Upper lobe of left lung (tissue), 6 donors: ENCODE measurements around the gene TAF1D. TPM values are rescaled to one million over a fixed set of nuclear protein-coding genes. Genes with fewer than 3 reads are reported as not detected.
A peak's percentile ranks its signal among the peaks of the same experiment; 100 is the strongest.

Experiments
- ATAC-seq, 2 donors: fragments of 200-7000 bp; cut with Tn5 transposase; one replicate each; pipeline ENCODE4 v1.9.1; 2022; ENCODE audit warnings: mild to moderate bottlenecking in 2 of 2, moderate library complexity in 2 of 2; ENCODE audit not compliant: low FRiP score in 2 of 2
- DNase-seq, 2 donors: peaks; one replicate each; pipeline ENCODE4 v3.0.0-alpha.2; 2019 to 2020
- H3K27ac ChIP-seq, 4 donors: fragments of 200-600 bp; sonication (generic); one replicate each; pipeline ENCODE4 v1.5.1; 2016 to 2019
- H3K27me3 ChIP-seq, 4 donors: fragments of 200-600 bp; sonication (generic); one replicate each; pipeline ENCODE4 v1.5.1; 2017 to 2019
- H3K36me3 ChIP-seq, 4 donors: fragments of 200-600 bp; sonication (generic); one replicate each; pipeline ENCODE4 v1.5.1; 2016 to 2019
- H3K4me1 ChIP-seq, 4 donors: fragments of 200-600 bp; sonication (generic); one replicate each; pipeline ENCODE4 v1.5.1; 2018 to 2019
- H3K4me3 ChIP-seq, 4 donors: fragments of 200-600 bp; sonication (generic); one replicate each; pipeline ENCODE4 v1.5.1; 2017 to 2019; ENCODE audit warnings: mild to moderate bottlenecking in 2 of 4, moderate library complexity in 1 of 4
- H3K9me3 ChIP-seq, 4 donors: fragments of 200-600 bp; sonication (generic); one replicate each; pipeline ENCODE4 v1.5.1; 2018 to 2019
- EP300 ChIP-seq, 4 donors: sonication (generic); formaldehyde crosslinking; IDR thresholded peaks; one replicate each; pipeline ENCODE4 v1.5.1; 2017; ENCODE audit warnings: antibody characterized with exemption in 4 of 4, control low read depth in 2 of 4
- POLR2A ChIP-seq, 4 donors: fragments of 450-650 bp; IDR thresholded peaks; one replicate each; pipeline ENCODE4 v1.5.1; 2016 to 2017; ENCODE audit warnings: antibody characterized with exemption in 4 of 4, mild to moderate bottlenecking in 2 of 4
- POLR2AphosphoS5 ChIP-seq, 2 donors: sonication (generic); formaldehyde crosslinking; IDR thresholded peaks; one replicate each; pipeline ENCODE4 v1.5.1; 2017; ENCODE audit warnings: antibody characterized with exemption in 2 of 2
- whole genome bisulfite sequencing, 2 donors: methylation state at CpG; one replicate each; pipeline ENCODE4 v1.1.5; 2017 to 2018; 5-methylcytosine and 5-hydroxymethylcytosine counted together
- total RNA-seq, 6 donors: library from RNA; depleted of rRNA in 4 of 6; stranded (reverse); fragments of >200 nt in 4 of 6; gene quantifications; one replicate each; pipeline versions ENCODE4 v1.1.0 to v1.2.1, GENCODE V29; 2016 to 2021
- TF ChIP-seq, protein P1 (sequence below), 6 experiments: fragments of 450-650 bp in 4 of 6; fragments of 200-600 bp in 2 of 6; sonication (generic) in 2 of 6; IDR thresholded peaks; one replicate each; pipeline ENCODE4 v1.5.1; 2016 to 2019; ENCODE audit warnings: antibody characterized with exemption in 6 of 6
- donor health status: DM: no; HTN: no; CAD: no; lungs with moderate emphysema.
- donor health status: DM: no; HTN: yes; CAD: no; lungs with severe emphysema.

TAF1D gene
- total RNA-seq, 6 donors from 2014 or later: 70.5 to 195 (median 88.5) TPM

DNA sequence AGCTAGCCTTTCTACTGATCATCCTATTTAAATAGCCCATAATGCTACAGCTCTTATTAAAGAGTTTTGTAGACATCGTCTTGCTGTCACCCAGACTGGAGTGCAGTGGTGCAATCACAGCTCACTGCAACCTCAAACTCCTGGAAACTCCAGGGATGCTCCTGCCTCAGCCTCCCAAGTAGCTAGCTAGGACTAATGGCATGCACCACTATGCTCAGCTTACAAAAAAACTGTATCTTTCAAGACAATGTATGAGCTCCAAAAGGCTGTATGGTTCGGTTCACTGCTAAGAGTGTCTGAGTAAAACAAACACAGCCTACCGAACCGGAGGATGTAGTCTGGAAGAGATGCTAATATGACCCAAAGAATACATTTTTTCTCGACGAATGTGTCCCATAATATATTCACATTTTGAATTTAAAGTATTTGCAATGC is 2.6 kb downstream of the TAF1D start:
- Histone ChIP-seq H3K4me3 (peak overlapping the region in 1 of 4 donors; percentile 78), H3K9me3 (no peaks in the 10 kb centered on the region), H3K27me3 (no peaks in the 10 kb centered on the region), H3K27ac (no peak overlapping the region), H3K4me1 (peaks cover 31 to 68% (median 40%) of the 10 kb centered on the region in 4 donors), H3K36me3 (peaks cover 28 to 57% (median 31%) of the 10 kb centered on the region in 4 donors)
- WGBS, 2 donors: 44 to 50% methylated on average over 6 of the region's 6 CpGs
- ATAC-seq (no peak), DNase-seq (no peak)
- TF ChIP-seq POLR2A (IDR thresholded peaks at IDR 0.05) (no peak), POLR2AphosphoS5 (IDR thresholded peaks at IDR 0.05) (no peak)
- TF ChIP-seq, protein P1, sequence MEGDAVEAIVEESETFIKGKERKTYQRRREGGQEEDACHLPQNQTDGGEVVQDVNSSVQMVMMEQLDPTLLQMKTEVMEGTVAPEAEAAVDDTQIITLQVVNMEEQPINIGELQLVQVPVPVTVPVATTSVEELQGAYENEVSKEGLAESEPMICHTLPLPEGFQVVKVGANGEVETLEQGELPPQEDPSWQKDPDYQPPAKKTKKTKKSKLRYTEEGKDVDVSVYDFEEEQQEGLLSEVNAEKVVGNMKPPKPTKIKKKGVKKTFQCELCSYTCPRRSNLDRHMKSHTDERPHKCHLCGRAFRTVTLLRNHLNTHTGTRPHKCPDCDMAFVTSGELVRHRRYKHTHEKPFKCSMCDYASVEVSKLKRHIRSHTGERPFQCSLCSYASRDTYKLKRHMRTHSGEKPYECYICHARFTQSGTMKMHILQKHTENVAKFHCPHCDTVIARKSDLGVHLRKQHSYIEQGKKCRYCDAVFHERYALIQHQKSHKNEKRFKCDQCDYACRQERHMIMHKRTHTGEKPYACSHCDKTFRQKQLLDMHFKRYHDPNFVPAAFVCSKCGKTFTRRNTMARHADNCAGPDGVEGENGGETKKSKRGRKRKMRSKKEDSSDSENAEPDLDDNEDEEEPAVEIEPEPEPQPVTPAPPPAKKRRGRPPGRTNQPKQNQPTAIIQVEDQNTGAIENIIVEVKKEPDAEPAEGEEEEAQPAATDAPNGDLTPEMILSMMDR (IDR thresholded peaks at IDR 0.05): no peak

- H3K9me3 ChIP-seq: no peaks in the 10 kb centered on the region
- peak overlapping the region in 1 of 4 donors; percentile 78 for H3K4me3 ChIP-seq
- no peak for ATAC-seq
- TF ChIP-seq, protein P1 (IDR thresholded peaks at IDR 0.05): no peak
- no peak for TF ChIP-seq POLR2A (IDR thresholded peaks at IDR 0.05)
- no peak for TF ChIP-seq POLR2AphosphoS5 (IDR thresholded peaks at IDR 0.05)
- no peak for TF ChIP-seq EP300 (IDR thresholded peaks at IDR 0.05)
- peaks cover 31 to 70% (median 40%) of the 10 kb centered on the region in 4 donors for H3K4me1 ChIP-seq
- peaks cover 33 to 63% (median 34%) of the 10 kb centered on the region in 4 donors for H3K36me3 ChIP-seq
- 57 to 59% methylated on average over 6 of the region's 6 CpGs for WGBS, 2 donors
- H3K27ac ChIP-seq: no peak overlapping the region
- no peak for DNase-seq
- no peaks in the 10 kb centered on the region for H3K27me3 ChIP-seq
These were observed 3.2 kb downstream of the TAF1D start for GRCh38 chr11:93737904-93738612.

DNA sequence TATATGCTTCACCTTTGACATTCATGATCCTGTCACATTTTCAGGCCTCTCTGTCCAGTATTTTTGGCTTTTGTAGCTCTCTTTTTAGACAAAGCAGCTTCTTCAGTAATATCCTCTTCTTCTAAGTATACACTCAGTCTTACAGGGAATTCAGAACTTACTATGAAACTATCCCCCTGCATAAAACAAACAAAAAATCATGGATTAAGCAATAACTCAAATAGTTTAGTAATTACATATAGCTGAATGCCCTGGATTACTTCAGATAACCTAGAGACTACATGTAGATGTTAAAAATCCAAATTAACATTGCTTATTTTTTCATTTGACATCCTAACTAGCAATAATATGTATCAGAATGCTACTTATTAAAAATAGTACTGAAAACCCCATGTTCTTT is 5.2 kb downstream of the TAF1D start:
- DNase-seq (no peak), ATAC-seq (no peak)
- peaks cover 40 to 83% (median 50%) of the 10 kb centered on the region in 4 donors for H3K36me3 ChIP-seq
- H3K9me3 ChIP-seq: no peaks in the 10 kb centered on the region
- TF ChIP-seq POLR2A (IDR thresholded peaks at IDR 0.05): no peak
- TF ChIP-seq POLR2AphosphoS5 (IDR thresholded peaks at IDR 0.05): no peak
- no peak for TF ChIP-seq EP300 (IDR thresholded peaks at IDR 0.05)
- TF ChIP-seq, protein P1 (IDR thresholded peaks at IDR 0.05): no peak
- peaks cover 20 to 60% (median 35%) of the 10 kb centered on the region in 4 donors for H3K4me1 ChIP-seq
- no peak overlapping the region for H3K4me3 ChIP-seq
- H3K27me3 ChIP-seq: no peaks in the 10 kb centered on the region
- H3K27ac ChIP-seq: no peak overlapping the region

GRCh38 chr11:93735627-93736026 is 5.7 kb downstream of the TAF1D start:
- Histone ChIP-seq H3K27me3 (no peaks in the 10 kb centered on the region), H3K4me1 (peaks cover 20 to 59% (median 35%) of the 10 kb centered on the region in 4 donors), H3K4me3 (no peak overlapping the region), H3K9me3 (no peaks in the 10 kb centered on the region), H3K27ac (no peak overlapping the region), H3K36me3 (peaks cover 45 to 88% (median 55%) of the 10 kb centered on the region in 4 donors)
- 86 to 88% methylated on average over 1 of the region's 1 CpG for WGBS, 2 donors
- TF ChIP-seq, protein P1 (IDR thresholded peaks at IDR 0.05): no peak
- TF ChIP-seq POLR2A (IDR thresholded peaks at IDR 0.05) (no peak), POLR2AphosphoS5 (IDR thresholded peaks at IDR 0.05) (no peak), EP300 (IDR thresholded peaks at IDR 0.05) (no peak)
- ATAC-seq (no peak), DNase-seq (no peak)
